Memory B cell (primary cell): ENCODE results near the gene PHOX2A.
A peak's percentile ranks its signal among the peaks of the same experiment; 100 is the strongest.

ENCODE experiments used
- ATAC-seq: fragments of 150-1000 bp; cut with Tn5 transposase; 2 replicates; pipeline ENCODE4 v1.10.0; 2021; ENCODE audit warnings: low read depth, mild to moderate bottlenecking, moderate library complexity
- DNase-seq, 2 donors: peaks; one replicate each; pipeline ENCODE4 v3.0.0; 2022; ENCODE audit warnings: low spot score in 2 of 2
- H3K27ac Mint-ChIP-seq: one replicate; pipeline ENCODE4 v1.8.0; 2022; ENCODE audit warnings: mild to moderate bottlenecking, moderate library complexity, mixed read lengths
- H3K27me3 Mint-ChIP-seq: one replicate; pipeline ENCODE4 v1.8.0; 2022; ENCODE audit warnings: mixed read lengths
- H3K36me3 Mint-ChIP-seq: one replicate; pipeline ENCODE4 v1.8.0; 2022; ENCODE audit warnings: mild to moderate bottlenecking, mixed read lengths
- H3K4me1 Mint-ChIP-seq: one replicate; pipeline ENCODE4 v1.8.0; 2022; ENCODE audit warnings: mixed read lengths
- H3K4me3 Mint-ChIP-seq: one replicate; pipeline ENCODE4 v1.8.0; 2022; ENCODE audit warnings: mild to moderate bottlenecking, moderate library complexity, mixed read lengths
- H3K9me3 Mint-ChIP-seq: one replicate; pipeline ENCODE4 v1.8.0; 2022; ENCODE audit warnings: mixed read lengths

PHOX2A gene

GRCh38 chr11:72225411-72225951 lies 18.5 kb downstream of the PHOX2A start:
- ATAC-seq (peak; percentile 8), DNase-seq (peak in 1 of 2 donors; percentile 26)
- peak overlapping the region; percentile 76 for H3K27ac Mint-ChIP-seq
- peaks cover 29% of the 10 kb centered on the region for H3K4me1 Mint-ChIP-seq
- no peaks in the 10 kb centered on the region for H3K27me3 Mint-ChIP-seq
- H3K9me3 Mint-ChIP-seq, result no peaks in the 10 kb centered on the region
- H3K4me3 Mint-ChIP-seq, result peak overlapping the region; percentile 84
- H3K36me3 Mint-ChIP-seq, result peaks cover 10% of the 10 kb centered on the region

- peak in 1 of 2 donors; percentile 44 for DNase-seq
- peak within 1 kb of the TSS; percentile 93 for H3K4me3 Mint-ChIP-seq
Measured at GRCh38 chr11:72224564-72225410, 19.2 kb downstream of the PHOX2A start, which contains the start of gene INPPL1. Gene INPPL1 (plus strand): TSS chr11:72224767. CDS start chr11:72224985, 218 bp downstream.

GRCh38 chr11:72223615-72224563 lies 20.1 kb downstream of the PHOX2A start:
- H3K27me3 Mint-ChIP-seq, result no peaks in the 10 kb centered on the region
- peak; percentile 49 for ATAC-seq
- peak overlapping the region; percentile 89 for H3K27ac Mint-ChIP-seq
- H3K4me1 Mint-ChIP-seq, result peaks cover 30% of the 10 kb centered on the region
- peak in 1 of 2 donors; percentile 52 for DNase-seq
- H3K36me3 Mint-ChIP-seq, result peaks cover 3% of the 10 kb centered on the region
- no peaks in the 10 kb centered on the region for H3K9me3 Mint-ChIP-seq
- H3K4me3 Mint-ChIP-seq, result peak overlapping the region; percentile 93

More at GRCh38 chr11:72224564-72225410, 19.2 kb downstream of the PHOX2A start, which contains the start of gene INPPL1:
- Mint-ChIP-seq H3K27ac (peak within 1 kb of the TSS; percentile 89), H3K27me3 (no peaks in the 10 kb centered on the region), H3K4me1 (peaks cover 33% of the 10 kb centered on the region), H3K9me3 (no peaks in the 10 kb centered on the region), H3K36me3 (peaks cover 9% of the 10 kb centered on the region)
- peak; percentile 3 for ATAC-seq

- no peaks in the 10 kb centered on the region for H3K27me3 Mint-ChIP-seq
Measured at GRCh38 chr11:72222907-72223614, 20.9 kb downstream of the PHOX2A start.

GRCh38 chr11:72222106-72222891 lies 21.7 kb downstream of the PHOX2A start:
- Mint-ChIP-seq H3K9me3 (no peaks in the 10 kb centered on the region), H3K27ac (peak overlapping the region; percentile 91), H3K4me3 (peak overlapping the region; percentile 93), H3K4me1 (peaks cover 45% of the 10 kb centered on the region), H3K36me3 (no peaks in the 10 kb centered on the region), H3K27me3 (no peaks in the 10 kb centered on the region)
- no peak for ATAC-seq
- DNase-seq, result peak in 1 of 2 donors; percentile 6

More at GRCh38 chr11:72222907-72223614, 20.9 kb downstream of the PHOX2A start:
- H3K36me3 Mint-ChIP-seq, result no peaks in the 10 kb centered on the region
- ATAC-seq (peak; percentile 67), DNase-seq (peak; percentile 81 to 89)
- H3K9me3 Mint-ChIP-seq, result no peaks in the 10 kb centered on the region
- peaks cover 38% of the 10 kb centered on the region for H3K4me1 Mint-ChIP-seq
- peak overlapping the region; percentile 93 for H3K4me3 Mint-ChIP-seq
- peak overlapping the region; percentile 91 for H3K27ac Mint-ChIP-seq

- no peaks in the 10 kb centered on the region for H3K9me3 Mint-ChIP-seq
- DNase-seq (no peak), ATAC-seq (no peak)
- peak overlapping the region; percentile 91 for H3K27ac Mint-ChIP-seq
- no peaks in the 10 kb centered on the region for H3K36me3 Mint-ChIP-seq
- peak overlapping the region; percentile 93 for H3K4me3 Mint-ChIP-seq
- H3K27me3 Mint-ChIP-seq, result no peaks in the 10 kb centered on the region
- peaks cover 49% of the 10 kb centered on the region for H3K4me1 Mint-ChIP-seq
Measured at GRCh38 chr11:72221386-72222075, 22.4 kb downstream of the PHOX2A start.

- Mint-ChIP-seq H3K4me3 (peak overlapping the region; percentile 93), H3K36me3 (no peaks in the 10 kb centered on the region), H3K27ac (peak overlapping the region; percentile 42), H3K9me3 (no peaks in the 10 kb centered on the region), H3K4me1 (peaks cover 50% of the 10 kb centered on the region), H3K27me3 (no peaks in the 10 kb centered on the region)
- ATAC-seq, result no peak
- no peak for DNase-seq
Measured at GRCh38 chr11:72220696-72221363, 23.1 kb downstream of the PHOX2A start.

GRCh38 chr11:72218251-72218745 lies 25.7 kb downstream of the PHOX2A start:
- no peak for ATAC-seq
- H3K4me1 Mint-ChIP-seq, result peaks cover 41% of the 10 kb centered on the region
- no peaks in the 10 kb centered on the region for H3K9me3 Mint-ChIP-seq
- peak overlapping the region; percentile 55 for H3K4me3 Mint-ChIP-seq
- H3K27ac Mint-ChIP-seq, result peak overlapping the region; percentile 51
- peak in 1 of 2 donors; percentile 8 for DNase-seq
- H3K27me3 Mint-ChIP-seq, result no peaks in the 10 kb centered on the region
- H3K36me3 Mint-ChIP-seq, result no peaks in the 10 kb centered on the region

- peak in 1 of 2 donors; percentile 7 for DNase-seq
- ATAC-seq, result peak; percentile 41
- H3K27me3 Mint-ChIP-seq, result no peaks in the 10 kb centered on the region
- H3K4me3 Mint-ChIP-seq, result peak overlapping the region; percentile 55
- no peaks in the 10 kb centered on the region for H3K36me3 Mint-ChIP-seq
- H3K9me3 Mint-ChIP-seq, result no peaks in the 10 kb centered on the region
- peaks cover 41% of the 10 kb centered on the region for H3K4me1 Mint-ChIP-seq
- no peak overlapping the region for H3K27ac Mint-ChIP-seq
Measured at GRCh38 chr11:72217841-72218240, 26.1 kb downstream of the PHOX2A start.

- peaks cover 33% of the 10 kb centered on the region for H3K4me1 Mint-ChIP-seq
- no peak within 1 kb of the TSS for H3K27ac Mint-ChIP-seq
- no peaks in the 10 kb centered on the region for H3K27me3 Mint-ChIP-seq
- H3K9me3 Mint-ChIP-seq, result no peaks in the 10 kb centered on the region
- DNase-seq (peak in 1 of 2 donors; percentile 9), ATAC-seq (no peak)
- H3K36me3 Mint-ChIP-seq, result no peaks in the 10 kb centered on the region
- H3K4me3 Mint-ChIP-seq, result no peak within 1 kb of the TSS
Measured at GRCh38 chr11:72216638-72217037, 27.3 kb downstream of the PHOX2A start, which contains the start of gene FOLR2. Gene FOLR2 (plus strand): TSS chr11:72216794. CDS start chr11:72218585, 1,791 bp downstream.

GRCh38 chr11:72209101-72209500 lies 34.9 kb downstream of the PHOX2A start:
- peaks cover 10% of the 10 kb centered on the region for H3K9me3 Mint-ChIP-seq
- peaks cover 5% of the 10 kb centered on the region for H3K4me1 Mint-ChIP-seq
- DNase-seq, result no peak
- H3K4me3 Mint-ChIP-seq, result no peak overlapping the region
- H3K36me3 Mint-ChIP-seq, result peaks cover 10% of the 10 kb centered on the region
- H3K27ac Mint-ChIP-seq, result no peak overlapping the region
- peaks cover 5% of the 10 kb centered on the region for H3K27me3 Mint-ChIP-seq
- no peak for ATAC-seq
